ENCODE data around the gene S100Z. TPM values are rescaled to one million over a fixed set of nuclear protein-coding genes. Genes with fewer than 3 reads are reported as not detected.

The S100Z gene
- total and polyA plus RNA-seq, 2 donors (not counting 1 experiment from before 2014, with no cell fraction given), result 1.0 to 2.4 TPM

DNA sequence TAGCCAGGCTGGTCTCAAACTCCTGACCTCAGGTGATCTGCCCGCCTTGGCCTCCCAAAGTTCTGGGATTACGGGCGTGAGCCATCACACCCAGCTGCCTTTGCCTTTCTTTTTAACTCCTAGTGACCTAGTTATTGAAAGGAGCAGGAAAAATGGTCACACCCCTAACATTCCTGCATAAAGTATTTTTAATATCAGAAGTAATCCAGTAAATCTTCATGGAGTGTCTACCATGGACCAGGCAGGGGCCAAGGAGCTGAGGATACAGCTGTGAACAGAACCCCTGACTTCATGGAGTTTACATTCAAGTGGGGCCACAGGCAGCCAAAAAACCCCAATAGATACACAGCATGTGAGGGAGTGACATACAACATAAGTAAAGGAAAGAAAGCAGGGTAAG, 49.2 kb upstream of the S100Z start:
- no peak overlapping the region for H3K9ac ChIP-seq (ENCODE audit: low read length)
- no peaks in the 10 kb centered on the region for H4K20me1 ChIP-seq (ENCODE audit: control insufficient read depth, insufficient read depth, low read length, poor library complexity, severe bottlenecking)
- no peak overlapping the region for H3K4me2 ChIP-seq (replicated peaks; ENCODE audit: low read depth, low read length, poor library complexity, severe bottlenecking)
- WGBS (ENCODE audit: insufficient coverage), result no CpG with 5 or more reads among the region's 3 CpGs
- TF ChIP-seq, protein P1, sequence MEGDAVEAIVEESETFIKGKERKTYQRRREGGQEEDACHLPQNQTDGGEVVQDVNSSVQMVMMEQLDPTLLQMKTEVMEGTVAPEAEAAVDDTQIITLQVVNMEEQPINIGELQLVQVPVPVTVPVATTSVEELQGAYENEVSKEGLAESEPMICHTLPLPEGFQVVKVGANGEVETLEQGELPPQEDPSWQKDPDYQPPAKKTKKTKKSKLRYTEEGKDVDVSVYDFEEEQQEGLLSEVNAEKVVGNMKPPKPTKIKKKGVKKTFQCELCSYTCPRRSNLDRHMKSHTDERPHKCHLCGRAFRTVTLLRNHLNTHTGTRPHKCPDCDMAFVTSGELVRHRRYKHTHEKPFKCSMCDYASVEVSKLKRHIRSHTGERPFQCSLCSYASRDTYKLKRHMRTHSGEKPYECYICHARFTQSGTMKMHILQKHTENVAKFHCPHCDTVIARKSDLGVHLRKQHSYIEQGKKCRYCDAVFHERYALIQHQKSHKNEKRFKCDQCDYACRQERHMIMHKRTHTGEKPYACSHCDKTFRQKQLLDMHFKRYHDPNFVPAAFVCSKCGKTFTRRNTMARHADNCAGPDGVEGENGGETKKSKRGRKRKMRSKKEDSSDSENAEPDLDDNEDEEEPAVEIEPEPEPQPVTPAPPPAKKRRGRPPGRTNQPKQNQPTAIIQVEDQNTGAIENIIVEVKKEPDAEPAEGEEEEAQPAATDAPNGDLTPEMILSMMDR (IDR thresholded peaks at IDR 0.05), result no peak
- TF ChIP-seq EZH2 (IDR thresholded peaks at IDR 0.05; ENCODE audit: borderline replicate concordance, insufficient read depth, low read depth, low read length, poor library complexity, severe bottlenecking), result no peak
- CTCF ChIA-PET, result no interaction called here
- DNase-seq, result no peak
- ATAC-seq (ENCODE audit: low read depth), result no peak
- no peak overlapping the region for H3K27ac ChIP-seq (ENCODE audit: low read length in 2 of 2)
- Mint-ChIP-seq H3K9me3 (ENCODE audit: insufficient read depth) (no peaks in the 10 kb centered on the region), H3K27ac (no peak overlapping the region), H3K27me3 (peaks cover 22% of the 10 kb centered on the region), H3K4me1 (no peaks in the 10 kb centered on the region), H3K4me3 (no peak overlapping the region)
- H3K4me1 ChIP-seq (ENCODE audit: control insufficient read depth in 2 of 2, insufficient read depth in 2 of 2, low read length in 2 of 2), result no peaks in the 10 kb centered on the region
- H3K27me3 ChIP-seq (replicated peaks in 1 of 4; ENCODE audit: control extremely low read depth in 1 of 4, control insufficient read depth in 3 of 4, insufficient read depth in 4 of 4, low read length in 3 of 4), result no peaks in the 10 kb centered on the region
- H3K36me3 ChIP-seq (replicated peaks in 1 of 2; ENCODE audit: control extremely low read depth in 1 of 2, control insufficient read depth in 1 of 2, extremely low read depth in 1 of 2, insufficient read depth in 2 of 2, low read length in 1 of 2), result no peaks in the 10 kb centered on the region
- no peaks in the 10 kb centered on the region for H3K9me3 ChIP-seq (ENCODE audit: control extremely low read depth in 1 of 3, control insufficient read depth in 2 of 3, insufficient read depth in 1 of 3, low read length in 2 of 3)
- no peaks in the 10 kb centered on the region for H3K79me2 ChIP-seq (ENCODE audit: control insufficient read depth, insufficient read depth, low read length)
- POLR2A ChIA-PET, result interaction anchor here (0.5 to 0.6 kb wide), 2 partner anchors 15 to 41 kb away, joined by 3 to 10 read pairs; no protein-coding TSS in a partner anchor
- intact Hi-C loops (cut with micrococcal nuclease), result no loop called here
- no peak overlapping the region for H2AFZ ChIP-seq (ENCODE audit: insufficient read depth, low read depth, low read length, poor library complexity, severe bottlenecking)
- no peak overlapping the region for H3K4me3 ChIP-seq (ENCODE audit: control extremely low read depth in 1 of 5, extremely low read depth in 1 of 5, insufficient read depth in 1 of 5, low read depth in 2 of 5, low read length in 4 of 5)

DNA sequence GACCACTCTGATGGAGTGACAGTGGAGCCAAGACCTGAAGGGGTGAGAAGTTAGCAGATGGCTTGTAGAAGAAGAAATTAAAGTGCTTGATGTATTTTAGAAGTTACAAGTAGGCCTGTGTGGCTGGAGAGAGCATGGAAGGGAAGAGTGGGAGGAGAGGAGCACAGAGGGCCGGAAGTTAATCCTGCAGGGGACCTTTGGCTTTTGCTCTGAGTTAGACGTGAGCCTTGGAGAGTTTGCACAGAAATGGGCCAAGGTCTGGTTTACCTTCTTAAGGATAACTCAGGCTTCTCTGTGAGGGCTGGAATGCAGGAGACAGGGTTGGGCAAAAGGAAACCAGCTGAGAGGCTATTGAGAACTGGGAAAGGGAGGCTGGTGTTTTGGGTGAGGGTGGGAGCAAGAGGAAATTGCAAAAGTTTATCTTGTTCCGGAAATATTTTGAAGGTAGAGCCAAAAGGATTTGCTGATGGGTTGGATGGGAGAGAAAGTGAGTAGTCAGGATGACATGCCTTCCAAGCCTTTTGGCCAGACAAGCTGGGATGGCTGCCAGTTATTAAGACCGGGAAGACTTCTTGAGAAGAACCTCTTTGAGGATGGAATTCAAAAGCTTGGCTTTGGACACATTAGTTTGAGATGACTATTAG, 48.5 kb upstream of the S100Z start:
- no peak overlapping the region for H3K4me3 Mint-ChIP-seq
- POLR2A ChIA-PET, result interaction anchor here (0.5 kb wide), 1 partner anchor 14 kb away, joined by 3 read pairs; no protein-coding TSS in a partner anchor
- intact Hi-C loops (cut with micrococcal nuclease), result no loop called here
- no peak overlapping the region for H3K27ac Mint-ChIP-seq
- Histone ChIP-seq H3K9me3 (ENCODE audit: control extremely low read depth in 1 of 3, control insufficient read depth in 2 of 3, insufficient read depth in 1 of 3, low read length in 2 of 3) (no peaks in the 10 kb centered on the region), H3K4me1 (ENCODE audit: control insufficient read depth in 2 of 2, insufficient read depth in 2 of 2, low read length in 2 of 2) (no peaks in the 10 kb centered on the region), H3K27me3 (replicated peaks in 1 of 4; ENCODE audit: control extremely low read depth in 1 of 4, control insufficient read depth in 3 of 4, insufficient read depth in 4 of 4, low read length in 3 of 4) (no peaks in the 10 kb centered on the region), H3K4me2 (replicated peaks; ENCODE audit: low read depth, low read length, poor library complexity, severe bottlenecking) (no peak overlapping the region), H3K9ac (ENCODE audit: low read length) (no peak overlapping the region), H2AFZ (ENCODE audit: insufficient read depth, low read depth, low read length, poor library complexity, severe bottlenecking) (no peak overlapping the region), H3K79me2 (ENCODE audit: control insufficient read depth, insufficient read depth, low read length) (no peaks in the 10 kb centered on the region), H4K20me1 (ENCODE audit: control insufficient read depth, insufficient read depth, low read length, poor library complexity, severe bottlenecking) (no peaks in the 10 kb centered on the region), H3K36me3 (replicated peaks in 1 of 2; ENCODE audit: control extremely low read depth in 1 of 2, control insufficient read depth in 1 of 2, extremely low read depth in 1 of 2, insufficient read depth in 2 of 2, low read length in 1 of 2) (no peaks in the 10 kb centered on the region), H3K27ac (ENCODE audit: low read length in 2 of 2) (no peak overlapping the region), H3K4me3 (ENCODE audit: control extremely low read depth in 1 of 5, extremely low read depth in 1 of 5, insufficient read depth in 1 of 5, low read depth in 2 of 5, low read length in 4 of 5) (no peak overlapping the region)
- 97% methylated on average over 3 of the region's 4 CpGs for WGBS (ENCODE audit: insufficient coverage)
- H3K4me1 Mint-ChIP-seq, result no peaks in the 10 kb centered on the region
- DNase-seq (no peak), ATAC-seq (ENCODE audit: low read depth) (no peak)
- no peak for TF ChIP-seq EZH2 (IDR thresholded peaks at IDR 0.05; ENCODE audit: borderline replicate concordance, insufficient read depth, low read depth, low read length, poor library complexity, severe bottlenecking)
- TF ChIP-seq, protein P1 (IDR thresholded peaks at IDR 0.05), result no peak
- no peaks in the 10 kb centered on the region for H3K9me3 Mint-ChIP-seq (ENCODE audit: insufficient read depth)
- CTCF ChIA-PET, result no interaction called here
- H3K27me3 Mint-ChIP-seq, result peaks cover 22% of the 10 kb centered on the region
